Natural killer cell treated with Interleukin-12 subunit alpha and Interleukin-12 subunit beta and Interleukin-15 and Interleukin-18, amount 100 ng/mL, for 72 hours (primary cell): ENCODE measurements around the gene BRD4. TPM values are rescaled to one million over a fixed set of nuclear protein-coding genes. Genes with fewer than 3 reads are reported as not detected.

Source experiments
- ATAC-seq, 2 donors: fragments of 150-1000 bp; cut with Tn5 transposase in 1 of 2; sonication (Bioruptor Pico), chemical (Tn5 transposase) in 1 of 2; 2 replicates each; pipeline ENCODE4 v1.10.0; 2021
- DNase-seq: peaks from one replicate; pipeline ENCODE4 v3.0.0; 2022; ENCODE audit warnings: low spot score
- H3K27ac Mint-ChIP-seq, 2 donors: 1 replicate in 1 of 2; 2 replicates in 1 of 2; pipeline ENCODE4 v1.8.0; 2022; ENCODE audit warnings: mixed read lengths in 2 of 2, mild to moderate bottlenecking in 1 of 2, moderate library complexity in 1 of 2
- H3K27me3 Mint-ChIP-seq, 2 donors: 1 replicate in 1 of 2; 2 replicates in 1 of 2; pipeline ENCODE4 v1.8.0; 2022; ENCODE audit warnings: mixed read lengths in 2 of 2
- H3K36me3 Mint-ChIP-seq: one replicate; pipeline ENCODE4 v1.8.0; 2022; ENCODE audit warnings: mixed read lengths
- H3K4me1 Mint-ChIP-seq, 2 donors: 1 replicate in 1 of 2; 2 replicates in 1 of 2; pipeline ENCODE4 v1.8.0; 2022; ENCODE audit warnings: low read depth in 2 of 2, mixed read lengths in 2 of 2, mild to moderate bottlenecking in 1 of 2
- H3K4me3 Mint-ChIP-seq: one replicate; pipeline ENCODE4 v1.8.0; 2022; ENCODE audit warnings: mixed read lengths
- H3K9me3 Mint-ChIP-seq: 2 replicates; pipeline ENCODE4 v1.8.0; 2022; ENCODE audit warnings: mixed read lengths
- total RNA-seq, 2 donors: library from RNA; stranded (reverse); gene quantifications; one replicate each; pipeline ENCODE4 v1.2.3, GENCODE V29; 2022

BRD4 gene
- total RNA-seq, 2 donors from 2014 or later = 111 to 161 TPM

GRCh38 chr19:15296841-15297415 is 35.4 kb downstream of the BRD4 start:
- peaks cover 75 to 81% of the 10 kb centered on the region in 2 donors for H3K4me1 Mint-ChIP-seq
- H3K27ac Mint-ChIP-seq = peak overlapping the region; percentile 69 to 88
- DNase-seq (no peak), ATAC-seq (no peak)
- H3K9me3 Mint-ChIP-seq = no peaks in the 10 kb centered on the region
- no peaks in the 10 kb centered on the region for H3K27me3 Mint-ChIP-seq
- peak overlapping the region; percentile 58 for H3K4me3 Mint-ChIP-seq
- H3K36me3 Mint-ChIP-seq = peaks cover 4% of the 10 kb centered on the region

DNA sequence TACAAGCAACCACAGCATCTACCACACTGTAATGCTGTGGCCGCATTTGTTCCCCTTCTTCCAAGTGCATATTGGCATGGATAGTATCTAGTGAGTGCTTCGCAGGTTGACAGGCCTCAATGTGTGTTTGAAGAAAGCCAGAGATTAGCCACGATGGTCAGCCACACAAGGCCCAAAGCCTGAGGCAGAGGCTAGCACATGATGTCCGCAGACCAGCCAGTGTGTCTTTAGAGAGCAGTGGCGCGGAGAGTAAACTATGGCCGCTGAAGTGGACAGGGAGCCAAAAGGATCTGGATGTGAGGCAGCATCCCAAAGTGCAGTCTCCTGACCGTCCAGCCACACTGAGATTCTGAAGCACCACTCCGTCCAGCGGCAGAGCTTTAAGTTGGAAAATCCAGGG is 36.0 kb downstream of the BRD4 start:
- H3K27me3 Mint-ChIP-seq = no peaks in the 10 kb centered on the region
- DNase-seq (no peak), ATAC-seq (no peak)
- peaks cover 79 to 87% of the 10 kb centered on the region in 2 donors for H3K4me1 Mint-ChIP-seq
- H3K36me3 Mint-ChIP-seq = peaks cover 4% of the 10 kb centered on the region
- no peaks in the 10 kb centered on the region for H3K9me3 Mint-ChIP-seq
- H3K4me3 Mint-ChIP-seq = peak overlapping the region; percentile 58
- peak overlapping the region; percentile 69 to 88 for H3K27ac Mint-ChIP-seq

DNA sequence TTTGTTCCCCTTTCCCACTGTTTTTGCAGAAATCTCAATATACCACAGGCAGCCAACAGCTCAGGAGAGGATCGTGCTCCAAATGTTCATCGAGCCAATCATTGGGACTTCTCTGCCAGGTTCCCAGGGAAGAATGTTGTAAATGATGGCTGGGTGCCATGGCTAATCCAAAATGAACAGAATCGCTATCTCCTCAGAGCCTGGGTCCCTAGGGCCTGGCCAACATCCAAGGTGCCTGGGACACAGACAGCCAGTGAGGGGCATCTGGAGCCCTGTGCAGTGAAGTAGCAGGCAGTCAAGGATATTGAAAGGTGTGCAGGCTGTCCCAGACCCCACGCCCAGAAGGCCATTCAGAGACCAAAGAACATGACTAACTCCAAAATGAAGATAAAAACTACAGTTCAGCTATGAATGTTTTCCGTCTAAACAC is 37.8 kb downstream of the BRD4 start:
- H3K4me1 Mint-ChIP-seq = peaks cover 82 to 88% of the 10 kb centered on the region in 2 donors
- H3K4me3 Mint-ChIP-seq = no peak overlapping the region
- H3K27me3 Mint-ChIP-seq = no peaks in the 10 kb centered on the region
- H3K36me3 Mint-ChIP-seq = peaks cover 4% of the 10 kb centered on the region
- DNase-seq = no peak
- no peaks in the 10 kb centered on the region for H3K9me3 Mint-ChIP-seq
- ATAC-seq = no peak
- peak overlapping the region in 1 of 2 donors; percentile 88 for H3K27ac Mint-ChIP-seq

- peaks cover 4% of the 10 kb centered on the region for H3K36me3 Mint-ChIP-seq
- H3K9me3 Mint-ChIP-seq = no peaks in the 10 kb centered on the region
- ATAC-seq = no peak
- DNase-seq = no peak
- peak overlapping the region; percentile 72 for H3K4me3 Mint-ChIP-seq
- no peaks in the 10 kb centered on the region for H3K27me3 Mint-ChIP-seq
- peaks cover 80 to 87% of the 10 kb centered on the region in 2 donors for H3K4me1 Mint-ChIP-seq
- peak overlapping the region; percentile 46 to 88 for H3K27ac Mint-ChIP-seq
These were observed 38.4 kb downstream of the BRD4 start for GRCh38 chr19:15293781-15294491.

GRCh38 chr19:15292847-15293582 is 39.3 kb downstream of the BRD4 start:
- DNase-seq = no peak
- H3K27ac Mint-ChIP-seq = peak overlapping the region; percentile 46 to 88
- H3K9me3 Mint-ChIP-seq = no peaks in the 10 kb centered on the region

GRCh38 chr19:15292140-15292539 is 40.2 kb downstream of the BRD4 start:
- Mint-ChIP-seq H3K4me1 (peaks cover 82 to 88% of the 10 kb centered on the region in 2 donors), H3K9me3 (no peaks in the 10 kb centered on the region), H3K27ac (peak overlapping the region in 1 of 2 donors; percentile 31), H3K36me3 (peaks cover 4% of the 10 kb centered on the region), H3K27me3 (no peaks in the 10 kb centered on the region), H3K4me3 (peak overlapping the region; percentile 32)
- no peak for DNase-seq
- no peak for ATAC-seq

More at GRCh38 chr19:15292847-15293582, 39.3 kb downstream of the BRD4 start:
- peak; percentile 4 to 7 for ATAC-seq
- H3K4me1 Mint-ChIP-seq = peaks cover 83 to 88% of the 10 kb centered on the region in 2 donors
- peaks cover 4% of the 10 kb centered on the region for H3K36me3 Mint-ChIP-seq
- no peaks in the 10 kb centered on the region for H3K27me3 Mint-ChIP-seq
- H3K4me3 Mint-ChIP-seq = peak overlapping the region; percentile 72

- ATAC-seq = no peak
- Mint-ChIP-seq H3K4me3 (peak overlapping the region; percentile 32), H3K4me1 (peaks cover 77 to 85% of the 10 kb centered on the region in 2 donors), H3K36me3 (peaks cover 4% of the 10 kb centered on the region), H3K27me3 (no peaks in the 10 kb centered on the region), H3K9me3 (no peaks in the 10 kb centered on the region), H3K27ac (peak overlapping the region; percentile 31 to 35)
- DNase-seq = no peak
These were observed 40.8 kb downstream of the BRD4 start for GRCh38 chr19:15291548-15292021.

DNA sequence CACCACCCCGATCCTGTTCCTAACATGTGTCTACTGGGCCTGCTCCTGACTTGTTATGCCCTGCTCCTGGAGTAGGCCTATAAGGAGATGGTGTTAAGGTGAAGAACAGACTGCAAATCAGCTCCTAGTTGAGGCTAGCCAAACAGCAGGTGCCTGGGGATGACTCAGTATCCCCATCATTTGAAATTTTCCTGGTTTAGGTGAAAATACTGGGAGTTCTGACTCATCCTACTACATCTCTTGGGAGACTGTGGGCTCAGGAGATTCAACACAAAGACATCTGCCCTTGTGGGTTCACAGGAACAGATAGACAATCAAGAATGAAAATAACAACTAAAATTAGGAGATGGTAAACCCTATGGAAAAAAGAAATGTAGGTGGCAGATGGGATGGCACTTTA is 41.2 kb downstream of the BRD4 start:
- Mint-ChIP-seq H3K4me3 (no peak overlapping the region), H3K27me3 (no peaks in the 10 kb centered on the region), H3K27ac (peak overlapping the region; percentile 31 to 35)

DNA sequence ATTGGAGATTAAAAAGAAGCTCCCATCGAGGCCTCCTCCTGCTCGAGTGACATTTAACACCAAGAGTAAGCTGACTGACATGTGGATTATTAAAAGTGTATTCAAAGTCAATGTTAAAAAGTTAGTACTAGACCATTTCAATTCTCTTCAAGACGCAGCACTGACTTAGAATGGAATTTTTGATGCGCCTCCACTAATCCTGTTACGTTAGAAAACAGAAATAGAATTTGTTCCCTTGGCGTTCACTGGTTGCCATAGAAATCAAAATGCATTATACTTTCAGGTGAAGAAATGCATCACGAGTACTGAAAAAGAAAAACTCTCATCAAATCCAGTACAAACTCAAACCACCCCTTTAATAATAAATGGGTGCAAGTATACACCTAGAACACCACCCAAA is 42.2 kb downstream of the BRD4 start:
- peaks cover 71 to 87% of the 10 kb centered on the region in 2 donors for H3K4me1 Mint-ChIP-seq
- H3K4me3 Mint-ChIP-seq = no peak overlapping the region
- DNase-seq = no peak
- H3K27me3 Mint-ChIP-seq = no peaks in the 10 kb centered on the region
- H3K27ac Mint-ChIP-seq = no peak overlapping the region
- no peaks in the 10 kb centered on the region for H3K36me3 Mint-ChIP-seq
- no peaks in the 10 kb centered on the region for H3K9me3 Mint-ChIP-seq
- ATAC-seq = no peak

More for the DNA sequence above, 41.2 kb downstream of the BRD4 start:
- H3K36me3 Mint-ChIP-seq = no peaks in the 10 kb centered on the region
- ATAC-seq (no peak), DNase-seq (no peak)
- peaks cover 75 to 85% of the 10 kb centered on the region in 2 donors for H3K4me1 Mint-ChIP-seq
- no peaks in the 10 kb centered on the region for H3K9me3 Mint-ChIP-seq

DNA sequence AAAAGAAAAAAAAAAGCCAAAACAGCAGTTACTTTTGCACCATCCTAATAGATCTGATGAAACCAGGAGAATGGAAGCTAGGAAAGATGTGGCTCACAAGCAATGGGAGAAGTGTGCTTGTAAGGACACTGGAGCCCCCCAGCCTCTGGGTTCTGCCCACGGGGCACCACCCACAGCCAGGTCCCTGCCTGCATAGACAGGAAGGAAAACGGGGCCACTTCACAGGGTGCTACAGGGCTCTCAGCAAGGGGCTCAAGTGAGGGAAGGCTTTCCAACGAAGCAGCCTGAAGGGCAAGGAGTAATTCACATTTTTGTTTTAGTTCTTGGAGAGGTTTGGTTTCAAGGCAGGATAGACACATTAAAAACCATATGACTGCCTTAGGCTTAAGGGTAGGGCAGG is 42.7 kb downstream of the BRD4 start:
- no peaks in the 10 kb centered on the region for H3K9me3 Mint-ChIP-seq
- ATAC-seq (no peak), DNase-seq (no peak)
- H3K4me3 Mint-ChIP-seq = no peak overlapping the region
- no peaks in the 10 kb centered on the region for H3K36me3 Mint-ChIP-seq
- H3K4me1 Mint-ChIP-seq = peaks cover 72 to 90% of the 10 kb centered on the region in 2 donors
- H3K27me3 Mint-ChIP-seq = no peaks in the 10 kb centered on the region
- H3K27ac Mint-ChIP-seq = peak overlapping the region in 1 of 2 donors; percentile 56

DNA sequence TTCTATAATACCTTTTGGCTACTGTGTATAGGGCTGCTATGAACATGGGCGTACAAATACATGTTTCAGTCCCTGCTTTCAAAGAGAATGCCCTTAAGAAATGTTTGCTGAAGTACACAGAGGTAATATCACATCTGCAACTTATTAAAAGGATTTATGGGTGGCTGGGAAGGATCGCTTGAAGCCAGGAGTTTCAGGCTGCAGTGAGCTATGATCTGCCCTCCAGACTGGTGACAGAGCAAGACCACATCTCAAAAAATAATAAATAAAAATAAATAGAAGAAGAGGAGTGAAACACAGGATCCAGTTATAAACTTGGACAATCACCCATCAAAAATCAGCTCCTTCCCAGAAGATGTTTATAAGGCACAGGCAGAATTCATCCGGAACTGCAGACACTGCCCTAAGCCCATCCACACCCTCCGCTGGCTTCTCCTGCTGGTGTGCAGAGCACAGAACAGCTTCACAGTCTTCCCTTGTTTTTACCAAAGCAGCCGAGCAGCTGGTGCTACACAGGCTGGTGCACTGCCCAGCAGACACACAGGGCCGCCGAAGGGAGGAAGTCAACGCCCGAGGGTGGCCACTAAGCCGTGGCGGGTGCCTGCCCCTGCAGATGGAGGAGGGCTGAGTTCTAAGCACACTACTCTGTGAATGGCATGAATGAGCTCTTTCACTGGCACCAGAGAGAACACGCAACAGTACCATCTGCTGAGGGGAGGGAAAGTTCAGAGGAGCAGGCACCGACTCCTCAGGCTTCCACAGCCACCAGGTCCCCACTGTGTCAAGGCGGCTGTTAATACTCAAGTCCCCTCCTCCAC is 44.0 kb downstream of the BRD4 start:
- H3K4me1 Mint-ChIP-seq = peaks cover 74 to 90% of the 10 kb centered on the region in 2 donors
- no peaks in the 10 kb centered on the region for H3K27me3 Mint-ChIP-seq
- H3K4me3 Mint-ChIP-seq = peak overlapping the region; percentile 78
- no peak for DNase-seq
- peak overlapping the region; percentile 73 to 80 for H3K27ac Mint-ChIP-seq
- peak; percentile 59 to 60 for ATAC-seq
- H3K36me3 Mint-ChIP-seq = no peaks in the 10 kb centered on the region
- H3K9me3 Mint-ChIP-seq = no peaks in the 10 kb centered on the region

- ATAC-seq (peak in 1 of 2 donors; percentile 54), DNase-seq (no peak)
- Mint-ChIP-seq H3K4me3 (peak overlapping the region; percentile 78), H3K9me3 (no peaks in the 10 kb centered on the region), H3K27me3 (no peaks in the 10 kb centered on the region), H3K27ac (peak overlapping the region; percentile 73 to 80), H3K4me1 (peaks cover 77 to 91% of the 10 kb centered on the region in 2 donors), H3K36me3 (no peaks in the 10 kb centered on the region)
These were observed 44.8 kb downstream of the BRD4 start for GRCh38 chr19:15287496-15287895.
